SK-N-SH (cell line): ENCODE results near the gene DSP. TPM values are rescaled to one million over a fixed set of nuclear protein-coding genes. Genes with fewer than 3 reads are reported as not detected.

Experiments
- CTCF ChIA-PET: fragments of 300-600, 350-600 bp; formaldehyde crosslinking; extraction: SDS; loops from one replicate; lab custom pipeline; 2021; lab: Yijun Ruan, JAX
- POLR2A ChIA-PET: fragments of 350-600 bp; sonication (Branson Sonifier 250); formaldehyde crosslinking; extraction: SDS; loops from one replicate; lab custom pipeline; 2020; ENCODE audit warnings: antibody characterized with exemption, inconsistent platforms; lab: Yijun Ruan, JAX
- DNase-seq: peaks from one replicate; pipeline ENCODE4 v3.0.0; 2012
- H2AFZ ChIP-seq: fragments of 200-600 bp; sonication (generic); 2 replicates; pipeline ENCODE4 v1.8.1; 2016; ENCODE audit warnings: antibody characterized with exemption, mild to moderate bottlenecking, low read depth
- H3F3A ChIP-seq: fragments of 200-600 bp; sonication (generic); replicated peaks from 2 replicates; pipeline ENCODE3; 2016; ENCODE audit warnings: antibody characterized with exemption, mild to moderate bottlenecking; ENCODE audit not compliant: insufficient read depth
- H3K27ac ChIP-seq, 2 experiments: fragments of 200-500 bp in 1 of 2; fragments of 200-600 bp in 1 of 2; sonication (Bioruptor generic) in 1 of 2; sonication (generic), shearing (Covaris generic) in 1 of 2; 2 replicates each; pipeline versions ENCODE4 v1.5.1 to v1.6.1; 2014 to 2016; ENCODE audit warnings: low read depth in 2 of 2, inconsistent platforms in 1 of 2, low read length in 1 of 2, mild to moderate bottlenecking in 1 of 2, mixed read lengths in 1 of 2
- H3K27me3 ChIP-seq: fragments of 200-600 bp; sonication (generic), shearing (Covaris generic); 2 replicates; pipeline ENCODE4 v1.6.1; 2016; ENCODE audit warnings: mixed run types; ENCODE audit not compliant: insufficient read depth
- H3K36me3 ChIP-seq, 2 experiments: fragments of 200-500 bp in 1 of 2; fragments of 200-600 bp in 1 of 2; sonication (Bioruptor generic) in 1 of 2; sonication (generic) in 1 of 2; replicated peaks in 1 of 2; 2 replicates each; pipeline versions ENCODE3 to v1.5.1; 2014 to 2016; ENCODE audit warnings: low read length in 1 of 2, mild to moderate bottlenecking in 1 of 2; ENCODE audit not compliant: insufficient read depth in 2 of 2, control insufficient read depth in 1 of 2
- H3K4me1 ChIP-seq, 2 experiments: fragments of 200-500 bp in 1 of 2; fragments of 200-600 bp in 1 of 2; sonication (Bioruptor generic) in 1 of 2; sonication (generic), shearing (Covaris generic) in 1 of 2; 2 replicates each; pipeline versions ENCODE4 v1.5.1 to v1.6.1; 2014 to 2016; ENCODE audit warnings: low read depth in 1 of 2, low read length in 1 of 2, mixed run types in 1 of 2; ENCODE audit not compliant: insufficient read depth in 2 of 2, control insufficient read depth in 1 of 2
- H3K4me2 ChIP-seq: fragments of 200-600 bp; sonication (generic), shearing (Covaris generic); 2 replicates; pipeline ENCODE4 v1.6.1; 2017; ENCODE audit warnings: mixed run types
- H3K4me3 ChIP-seq, 2 experiments: fragments of 200-500 bp in 1 of 2; fragments of 200-600 bp in 1 of 2; sonication (Bioruptor generic) in 1 of 2; sonication (generic), shearing (Covaris generic) in 1 of 2; 2 replicates each; pipeline versions ENCODE4 v1.5.1 to v1.8.1; 2014 to 2016; ENCODE audit warnings: low read depth in 2 of 2, inconsistent platforms in 1 of 2, low read length in 1 of 2, mild to moderate bottlenecking in 1 of 2, mixed read lengths in 1 of 2, moderate library complexity in 1 of 2
- H3K79me2 ChIP-seq: fragments of 200-600 bp; sonication (generic); 2 replicates; pipeline ENCODE4 v1.8.1; 2017; ENCODE audit warnings: mild to moderate bottlenecking; ENCODE audit not compliant: insufficient read depth
- H3K9ac ChIP-seq: fragments of 200-600 bp; sonication (generic); 2 replicates; pipeline ENCODE4 v1.6.1; 2017; ENCODE audit warnings: mixed run types
- H3K9me2 ChIP-seq: fragments of 200-600 bp; sonication (generic); 2 replicates; pipeline ENCODE4 v1.6.1; 2017; ENCODE audit warnings: mixed run types
- H3K9me3 ChIP-seq: fragments of 200-600 bp; sonication (generic); 2 replicates; pipeline ENCODE4 v1.6.1; 2017; ENCODE audit warnings: mixed run types, mild to moderate bottlenecking, moderate library complexity
- H4K20me1 ChIP-seq: fragments of 200-600 bp; sonication (generic); 2 replicates; pipeline ENCODE4 v1.6.1; 2017; ENCODE audit warnings: mild to moderate bottlenecking, mixed run types; ENCODE audit not compliant: insufficient read depth
- CHD2 ChIP-seq: fragments of 150-350 bp; IDR thresholded peaks from 2 replicates; pipeline ENCODE4 v1.6.1; 2018; ENCODE audit warnings: low read length; ENCODE audit not compliant: partially characterized antibody
- EZH2phosphoT487 ChIP-seq: fragments of 200-600 bp; sonication (generic); IDR thresholded peaks from 2 replicates; pipeline ENCODE4 v1.6.1; 2017; ENCODE audit warnings: low read depth, mixed run types, mild to moderate bottlenecking, antibody characterized with exemption, moderate library complexity, borderline replicate concordance
- FOSL2 ChIP-seq: IDR thresholded peaks from 2 replicates; pipeline ENCODE4 v1.4.0; 2012; ENCODE audit warnings: low read depth, mild to moderate bottlenecking, moderate library complexity, borderline replicate concordance
- FOXJ3 ChIP-seq: sonication (generic); formaldehyde crosslinking; IDR thresholded peaks from 2 replicates; pipeline ENCODE4 v1.5.1; 2020; ENCODE audit warnings: mild to moderate bottlenecking, missing genetic modification reagents
- PBX3 ChIP-seq: IDR thresholded peaks from 2 replicates; pipeline ENCODE4; 2012
- RCOR1 ChIP-seq: fragments of 150-350 bp; IDR thresholded peaks from 2 replicates; pipeline ENCODE4 v1.6.1; 2017; ENCODE audit warnings: antibody characterized with exemption, low read length
- SIN3A ChIP-seq: IDR thresholded peaks from 2 replicates; pipeline ENCODE4 v1.6.1; 2012; ENCODE audit warnings: low read depth, mild to moderate bottlenecking, low read length, moderate library complexity, borderline replicate concordance
- TCF12 ChIP-seq: IDR thresholded peaks from 2 replicates; pipeline ENCODE4 v1.4.0; 2012
- TEAD4 ChIP-seq: IDR thresholded peaks from 2 replicates; pipeline ENCODE4 v1.4.0; 2012; ENCODE audit warnings: mild to moderate bottlenecking, borderline replicate concordance; ENCODE audit not compliant: insufficient read depth
- ZBTB33 ChIP-seq: IDR thresholded peaks from 2 replicates; pipeline ENCODE4 v1.4.0; 2012; ENCODE audit warnings: low read depth, borderline replicate concordance
- WGBS: methylation state at CpG from one replicate; pipeline ENCODE4 v1.1.6; 2017; ENCODE audit warnings: low lambda C conversion rate; 5-methylcytosine and 5-hydroxymethylcytosine counted together
- polyA plus RNA-seq, 3 experiments: library from polyadenylated mRNA; depleted of rRNA; stranded (reverse); fragments of >200 nt; gene quantifications; 2 replicates each; pipeline ENCODE4 v1.2.3, GENCODE V29; 2012
- TF ChIP-seq, protein P1 (sequence below): fragments of 150-350 bp; IDR thresholded peaks from 2 replicates; pipeline ENCODE4 v1.6.1; 2016; ENCODE audit warnings: mild to moderate bottlenecking, low read depth, low read length
- TF ChIP-seq, protein P2 (sequence below): IDR thresholded peaks from 2 replicates; pipeline ENCODE4 v1.4.0; 2012; ENCODE audit warnings: low read depth

DSP gene
- polyA plus RNA-seq, 1 of the 3 experiments (the other 2 are of a cell fraction), result 0.02 TPM

- CTCF ChIA-PET, result no interaction called here
- Histone ChIP-seq H3F3A (no peaks in the 10 kb centered on the region), H4K20me1 (no peaks in the 10 kb centered on the region), H3K4me3 (no peak overlapping the region), H3K79me2 (no peaks in the 10 kb centered on the region), H3K27ac (no peak overlapping the region), H3K9ac (no peak overlapping the region)
- TF ChIP-seq CHD2 (no peak), EZH2phosphoT487 (no peak), FOSL2 (no peak), ZBTB33 (no peak), TEAD4 (no peak), SIN3A (no peak), FOXJ3 (no peak)
- TF ChIP-seq, all 33 proteins: peak for 0
- Histone ChIP-seq H3K4me2 (no peak overlapping the region), H2AFZ (no peak overlapping the region), H3K36me3 (no peaks in the 10 kb centered on the region), H3K9me3 (no peaks in the 10 kb centered on the region), H3K27me3 (peaks cover 38% of the 10 kb centered on the region; the same call in 1 of the 2 replicates), H3K4me1 (no peaks in the 10 kb centered on the region), H3K9me2 (no peaks in the 10 kb centered on the region)
- no peak for DNase-seq
- POLR2A ChIA-PET, result no interaction called here
- WGBS, result 72% methylated on average over 2 of the region's 2 CpGs
These were observed 29.2 kb upstream of the DSP start for GRCh38 chr6:7512320-7512719.

- no peak overlapping the region for H3K9ac ChIP-seq
- CTCF ChIA-PET, result no interaction called here
- H3K27me3 ChIP-seq, result peaks cover 38% of the 10 kb centered on the region; the same call in 1 of the 2 replicates
- no peaks in the 10 kb centered on the region for H3K9me3 ChIP-seq
- H3K36me3 ChIP-seq, result no peaks in the 10 kb centered on the region
- DNase-seq, result no peak
- no peaks in the 10 kb centered on the region for H4K20me1 ChIP-seq
- 19% methylated on average over 5 of the region's 5 CpGs for WGBS
- H3F3A ChIP-seq, result no peaks in the 10 kb centered on the region
- no peaks in the 10 kb centered on the region for H3K79me2 ChIP-seq
- POLR2A ChIA-PET, result no interaction called here
- TF ChIP-seq, protein P1, sequence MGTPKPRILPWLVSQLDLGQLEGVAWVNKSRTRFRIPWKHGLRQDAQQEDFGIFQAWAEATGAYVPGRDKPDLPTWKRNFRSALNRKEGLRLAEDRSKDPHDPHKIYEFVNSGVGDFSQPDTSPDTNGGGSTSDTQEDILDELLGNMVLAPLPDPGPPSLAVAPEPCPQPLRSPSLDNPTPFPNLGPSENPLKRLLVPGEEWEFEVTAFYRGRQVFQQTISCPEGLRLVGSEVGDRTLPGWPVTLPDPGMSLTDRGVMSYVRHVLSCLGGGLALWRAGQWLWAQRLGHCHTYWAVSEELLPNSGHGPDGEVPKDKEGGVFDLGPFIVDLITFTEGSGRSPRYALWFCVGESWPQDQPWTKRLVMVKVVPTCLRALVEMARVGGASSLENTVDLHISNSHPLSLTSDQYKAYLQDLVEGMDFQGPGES, result no peak
- TF ChIP-seq PBX3, result no peak
- TF ChIP-seq TCF12, result no peak
- TF ChIP-seq RCOR1, result no peak
- TF ChIP-seq, protein P2, sequence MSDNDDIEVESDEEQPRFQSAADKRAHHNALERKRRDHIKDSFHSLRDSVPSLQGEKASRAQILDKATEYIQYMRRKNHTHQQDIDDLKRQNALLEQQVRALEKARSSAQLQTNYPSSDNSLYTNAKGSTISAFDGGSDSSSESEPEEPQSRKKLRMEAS, result no peak
- TF ChIP-seq SIN3A, result no peak
- TF ChIP-seq FOSL2, result no peak
- TF ChIP-seq CHD2, result no peak
- TF ChIP-seq ZBTB33, result no peak
- no peak for TF ChIP-seq EZH2phosphoT487
- H3K27ac ChIP-seq, result no peak overlapping the region
- no peak overlapping the region for H3K4me3 ChIP-seq
- H3K4me2 ChIP-seq, result no peak overlapping the region
- no peak overlapping the region for H2AFZ ChIP-seq
- no peaks in the 10 kb centered on the region for H3K4me1 ChIP-seq
- H3K9me2 ChIP-seq, result no peaks in the 10 kb centered on the region
These were observed 27.9 kb upstream of the DSP start for GRCh38 chr6:7513529-7513928.
